ENCODE results near the gene ASPSCR1. TPM values are rescaled to one million over a fixed set of nuclear protein-coding genes. Genes with fewer than 3 reads are reported as not detected.

The ASPSCR1 gene
- total RNA-seq, 2 experiments from 2014 or later = 25.3 to 29.9 TPM

DNA sequence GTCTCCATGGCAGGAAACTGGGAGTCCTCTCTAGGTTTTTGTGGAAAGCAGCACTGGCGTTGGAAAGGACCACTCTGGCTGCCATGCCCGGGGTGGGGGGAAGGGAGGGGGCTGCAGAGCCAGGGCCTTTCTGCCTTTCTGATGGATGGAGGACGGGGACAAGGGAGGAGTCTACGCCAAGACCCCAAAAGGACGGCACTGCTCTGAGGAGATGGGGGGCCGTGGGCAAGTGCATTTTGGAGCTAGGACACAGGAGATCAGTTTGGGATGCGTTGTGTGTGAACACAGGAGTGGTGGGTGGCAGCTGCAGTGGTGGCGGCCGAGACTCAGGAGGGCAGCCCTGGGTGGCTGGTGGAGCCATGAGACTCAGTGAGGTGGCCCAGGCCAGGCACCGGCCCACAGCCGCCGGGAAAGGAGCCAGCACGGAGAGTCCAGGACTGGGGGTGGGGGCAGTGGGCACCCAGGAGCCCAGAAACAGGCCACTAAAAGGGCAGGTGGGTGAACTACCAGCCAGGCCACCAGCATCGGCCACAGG, 43.2 kb downstream of the ASPSCR1 start:
- no peak overlapping the region for H3K27ac Mint-ChIP-seq
- ChIA-PET POLR2A (interaction anchor here (0.6 to 5.1 kb wide), 6 partner anchors 9 to 318 kb away, joined by 3 to 41 read pairs (median 10); partner anchors contain the start of genes DCXR, MRPL12, NOTUM and RAC3), CTCF (interaction anchor here (0.7 to 4.3 kb wide), 14 partner anchors 9 to 385 kb away, joined by 3 to 73 read pairs (median 4); partner anchors contain the start of genes ASPSCR1, DCXR, MAFG and NOTUM)
- peaks cover 28% of the 10 kb centered on the region for H3K4me1 Mint-ChIP-seq
- H3K36me3 Mint-ChIP-seq (ENCODE audit: low read depth) = peaks cover 7% of the 10 kb centered on the region
- DNase-seq = no peak
- H3K27me3 Mint-ChIP-seq = no peaks in the 10 kb centered on the region
- H3K9me3 Mint-ChIP-seq = no peaks in the 10 kb centered on the region
- H3K4me3 Mint-ChIP-seq = no peak overlapping the region

DNA sequence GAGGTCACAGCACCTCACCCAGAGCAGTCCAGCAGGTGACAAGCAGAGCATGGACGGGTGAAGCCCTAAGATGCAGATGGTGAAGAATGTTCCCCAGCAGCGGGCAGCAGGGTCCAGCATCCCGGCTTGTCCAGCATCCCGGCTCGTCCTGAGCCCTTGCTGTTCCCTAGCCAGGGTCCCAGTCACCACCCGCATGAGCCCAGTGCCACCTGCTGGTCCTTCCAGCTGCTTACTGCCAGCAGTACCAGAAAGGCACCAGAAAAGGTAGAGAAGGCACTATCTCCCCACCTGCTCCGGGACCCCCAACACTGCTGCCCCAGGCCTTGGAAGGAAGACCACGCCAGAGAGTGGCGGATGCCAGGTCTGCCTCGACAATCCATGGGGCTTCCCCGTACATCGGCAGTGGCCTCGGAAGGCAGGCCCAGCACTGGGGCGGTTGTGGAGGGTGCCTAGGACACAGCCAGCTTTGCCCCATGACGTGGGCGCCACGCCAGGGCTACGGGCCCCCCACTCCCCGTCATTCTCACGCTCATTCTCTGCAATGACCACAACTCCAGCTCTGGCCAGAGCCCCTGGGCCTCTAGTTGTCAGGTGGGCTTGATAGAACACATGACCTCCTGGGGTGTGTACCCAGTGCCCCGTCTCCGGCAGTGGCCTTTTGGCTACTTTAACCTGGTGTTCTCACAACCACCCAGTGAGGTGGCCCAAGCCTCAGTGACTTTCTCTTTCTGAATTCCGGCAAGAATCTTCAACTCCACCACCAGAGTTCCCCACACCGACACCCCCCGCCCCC, 43.9 kb downstream of the ASPSCR1 start:
- Mint-ChIP-seq H3K4me1 (peaks cover 33% of the 10 kb centered on the region), H3K9me3 (no peaks in the 10 kb centered on the region), H3K4me3 (peak overlapping the region; percentile 81), H3K27me3 (no peaks in the 10 kb centered on the region), H3K36me3 (ENCODE audit: low read depth) (peaks cover 12% of the 10 kb centered on the region), H3K27ac (peak overlapping the region; percentile 60)
- DNase-seq = peak; percentile 69
- ChIA-PET CTCF (interaction anchor here (0.8 to 4.3 kb wide), 9 partner anchors 9 to 131 kb away, joined by 3 to 73 read pairs (median 4); partner anchors contain the start of genes DCXR and NOTUM), POLR2A (interaction anchor here (0.6 to 5.1 kb wide), 7 partner anchors 10 to 319 kb away, joined by 3 to 41 read pairs (median 15); partner anchors contain the start of genes DCXR, FASN, MRPL12 and NOTUM)

DNA sequence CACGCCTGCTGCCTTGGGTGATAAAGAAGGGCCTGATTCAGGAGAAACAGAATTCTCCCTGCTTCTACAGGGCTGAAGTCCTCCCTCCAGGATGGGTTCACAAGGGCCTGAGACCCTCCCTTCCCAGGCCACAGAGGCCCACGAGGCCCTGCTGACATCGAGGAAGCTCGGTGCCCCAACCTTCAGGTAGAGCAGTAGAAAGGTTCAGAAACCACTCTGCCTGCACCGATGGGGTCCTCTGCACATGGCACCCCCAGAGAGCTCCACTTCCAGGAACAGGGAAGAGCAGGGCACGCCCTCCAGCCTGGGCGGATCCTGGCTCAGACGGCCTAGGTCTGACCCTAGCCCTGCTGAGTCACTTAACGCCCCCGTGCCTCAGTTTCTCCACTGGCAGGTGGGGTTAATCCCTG, 44.5 kb downstream of the ASPSCR1 start:
- CTCF ChIA-PET = interaction anchor here (1.1 to 4.3 kb wide), 5 partner anchors 14 to 184 kb away, joined by 3 to 73 read pairs (median 5); partner anchors contain the start of genes DCXR and NOTUM
- H3K27ac Mint-ChIP-seq = peak overlapping the region; percentile 60
- H3K9me3 Mint-ChIP-seq = no peaks in the 10 kb centered on the region
- H3K4me1 Mint-ChIP-seq = peaks cover 33% of the 10 kb centered on the region
- no peaks in the 10 kb centered on the region for H3K27me3 Mint-ChIP-seq
- POLR2A ChIA-PET = interaction anchor here (1.6 to 5.1 kb wide), 7 partner anchors 9 to 319 kb away, joined by 4 to 41 read pairs (median 15); partner anchors contain the start of genes ARHGDIA, DCXR, FASN and MRPL12
- H3K4me3 Mint-ChIP-seq = peak overlapping the region; percentile 81
- H3K36me3 Mint-ChIP-seq (ENCODE audit: low read depth) = peaks cover 12% of the 10 kb centered on the region
- no peak for DNase-seq

DNA sequence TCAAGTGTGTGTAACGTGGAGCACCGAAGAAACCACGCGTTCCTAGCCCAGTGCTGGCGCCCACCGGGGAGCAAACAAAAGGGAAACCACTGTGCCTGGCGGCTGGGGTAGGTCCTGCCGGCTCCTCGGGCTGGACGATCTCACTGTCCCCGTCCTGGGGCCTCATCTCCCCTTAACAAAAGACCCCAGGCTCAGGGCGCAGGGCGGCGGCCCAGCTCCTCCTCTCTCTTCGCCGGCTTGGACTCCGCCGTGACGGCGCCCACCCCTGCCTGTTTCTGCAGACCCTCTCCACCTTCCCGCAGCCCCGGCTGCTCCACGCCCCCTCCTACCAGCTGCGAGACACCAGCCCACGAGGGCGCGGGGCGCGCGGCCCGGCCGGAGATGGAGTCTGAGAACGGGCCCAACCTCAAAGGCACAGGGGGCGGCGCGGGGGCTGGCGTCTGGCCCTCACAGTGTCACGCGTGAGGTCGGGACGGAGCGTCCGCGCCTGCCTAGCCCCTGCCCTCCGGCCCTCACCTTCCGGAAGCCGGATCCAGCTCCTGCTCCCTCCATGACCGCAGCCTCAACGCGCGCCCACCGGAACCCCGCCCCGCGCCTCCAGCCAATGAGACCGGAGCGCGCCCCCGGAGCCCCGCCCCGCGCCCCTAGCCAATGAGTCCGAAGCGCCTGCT, 45.0 kb downstream of the ASPSCR1 start, which contains the start of gene CENPX:
TSS of gene CENPX (minus strand) at position 569 of the 671 bp plus-strand sequence. CDS start at position 552, 17 bp downstream.
- no peaks in the 10 kb centered on the region for H3K27me3 Mint-ChIP-seq
- POLR2A ChIA-PET = interaction anchor here (0.6 to 5.1 kb wide), 14 partner anchors 9 to 319 kb away, joined by 3 to 41 read pairs (median 4); partner anchors contain the start of genes ARHGDIA, DCXR, FASN and MRPL12

DNA sequence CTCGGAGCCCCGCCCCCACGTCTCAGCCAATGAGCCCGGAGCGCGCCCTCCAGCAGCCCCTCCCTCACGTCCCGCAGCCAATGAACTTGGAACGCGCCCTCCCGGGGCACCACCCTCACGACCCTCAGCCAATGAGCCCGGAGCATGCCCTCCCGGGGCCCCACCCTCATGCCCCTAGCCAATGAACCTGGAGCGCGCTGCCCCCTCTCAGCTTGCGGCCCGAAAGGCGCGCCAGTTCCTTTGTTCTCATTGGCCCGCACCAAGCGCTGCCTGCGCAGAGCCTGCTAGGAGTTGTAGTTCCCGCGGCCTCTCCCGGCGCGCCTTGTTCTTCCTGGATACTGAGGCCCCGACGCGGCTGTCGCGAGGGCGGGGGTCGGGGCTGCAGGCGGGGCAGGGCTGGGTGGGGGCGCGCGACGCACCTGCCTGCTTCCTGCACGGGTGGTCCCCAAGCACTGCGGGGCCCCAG, 45.6 kb downstream of the ASPSCR1 start, which contains the start of gene LRRC45:
TSS of gene LRRC45 (plus strand) at position 325 of the 466 bp plus-strand sequence. CDS start 339 bp downstream, outside the sequence.
- Mint-ChIP-seq H3K36me3 (ENCODE audit: low read depth) (peaks cover 17% of the 10 kb centered on the region), H3K4me1 (peaks cover 42% of the 10 kb centered on the region), H3K27me3 (no peaks in the 10 kb centered on the region), H3K27ac (peak within 1 kb of the TSS; percentile 60), H3K4me3 (peak within 1 kb of the TSS; percentile 82), H3K9me3 (no peaks in the 10 kb centered on the region)
- CTCF ChIA-PET = interaction anchor here (0.8 to 4.3 kb wide), 7 partner anchors 15 to 183 kb away, joined by 3 to 73 read pairs (median 5); partner anchors contain the start of genes ASPSCR1, DCXR, FASN and NOTUM
- DNase-seq = peak; percentile 100
- POLR2A ChIA-PET = interaction anchor here (0.6 to 5.1 kb wide), 17 partner anchors 8 to 496 kb away, joined by 3 to 41 read pairs (median 4); partner anchors contain the start of genes ARHGDIA, DCXR, FASN and FOXK2

More for the DNA sequence above, 45.0 kb downstream of the ASPSCR1 start, which contains the start of gene CENPX:
- H3K4me1 Mint-ChIP-seq = peaks cover 39% of the 10 kb centered on the region
- peak within 1 kb of the TSS; percentile 60 for H3K27ac Mint-ChIP-seq
- DNase-seq = no peak
- H3K36me3 Mint-ChIP-seq (ENCODE audit: low read depth) = peaks cover 14% of the 10 kb centered on the region
- CTCF ChIA-PET = interaction anchor here (0.8 to 4.3 kb wide), 7 partner anchors 15 to 184 kb away, joined by 3 to 73 read pairs (median 5); partner anchors contain the start of genes ASPSCR1, DCXR, FASN and NOTUM
- H3K4me3 Mint-ChIP-seq = peak within 1 kb of the TSS; percentile 82
- H3K9me3 Mint-ChIP-seq = no peaks in the 10 kb centered on the region

DNA sequence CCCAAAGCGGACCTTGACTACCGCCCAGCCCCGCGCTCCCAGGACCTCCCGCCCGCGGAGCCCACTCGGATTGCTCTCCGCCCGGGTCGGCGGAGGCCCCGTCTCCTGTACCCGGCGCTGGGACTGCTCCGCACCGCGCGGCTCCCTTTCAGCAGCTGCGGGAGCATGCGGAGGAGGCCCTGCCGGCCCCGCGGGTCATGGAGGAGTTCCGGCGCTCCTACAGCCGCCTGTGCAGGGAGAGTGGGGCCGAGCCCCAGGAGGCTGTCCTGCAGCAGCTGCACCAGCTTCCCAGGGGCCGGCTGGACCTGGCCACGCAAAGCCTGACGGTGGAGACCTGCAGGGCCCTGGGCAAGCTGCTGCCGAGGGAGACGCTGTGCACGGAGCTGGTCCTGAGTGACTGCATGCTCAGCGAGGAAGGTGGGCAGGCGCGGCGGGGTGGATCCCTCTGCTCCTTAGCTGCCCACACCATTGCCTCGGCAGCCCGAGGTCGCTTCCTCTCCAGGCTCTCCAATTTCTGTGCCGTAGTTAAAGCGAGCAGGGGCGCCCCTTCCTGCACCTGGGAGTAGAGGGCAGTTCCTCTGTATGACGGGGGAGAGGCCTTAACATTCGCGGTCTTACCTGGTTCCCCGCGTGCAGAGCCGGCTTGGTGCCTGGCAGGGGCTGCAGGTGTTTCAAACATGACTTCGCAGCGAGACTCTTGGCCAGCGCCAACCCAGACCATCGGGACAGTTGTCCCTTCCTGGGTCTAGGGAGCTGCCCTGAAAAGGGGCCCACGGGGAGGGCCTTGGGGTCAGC, 46.2 kb downstream of the ASPSCR1 start:
- Mint-ChIP-seq H3K27me3 (no peaks in the 10 kb centered on the region), H3K4me3 (peak overlapping the region; percentile 82), H3K4me1 (peaks cover 39% of the 10 kb centered on the region), H3K9me3 (no peaks in the 10 kb centered on the region), H3K36me3 (ENCODE audit: low read depth) (peaks cover 14% of the 10 kb centered on the region), H3K27ac (peak overlapping the region; percentile 35)
- POLR2A ChIA-PET = interaction anchor here (0.7 to 5.1 kb wide), 14 partner anchors 13 to 496 kb away, joined by 3 to 41 read pairs (median 4); partner anchors contain the start of genes ARHGDIA, DCXR, FASN and FOXK2
- DNase-seq = no peak
- CTCF ChIA-PET = interaction anchor here (0.8 to 4.3 kb wide), 6 partner anchors 14 to 153 kb away, joined by 3 to 73 read pairs (median 6); partner anchors contain the start of genes ASPSCR1, DCXR, FASN and NOTUM

DNA sequence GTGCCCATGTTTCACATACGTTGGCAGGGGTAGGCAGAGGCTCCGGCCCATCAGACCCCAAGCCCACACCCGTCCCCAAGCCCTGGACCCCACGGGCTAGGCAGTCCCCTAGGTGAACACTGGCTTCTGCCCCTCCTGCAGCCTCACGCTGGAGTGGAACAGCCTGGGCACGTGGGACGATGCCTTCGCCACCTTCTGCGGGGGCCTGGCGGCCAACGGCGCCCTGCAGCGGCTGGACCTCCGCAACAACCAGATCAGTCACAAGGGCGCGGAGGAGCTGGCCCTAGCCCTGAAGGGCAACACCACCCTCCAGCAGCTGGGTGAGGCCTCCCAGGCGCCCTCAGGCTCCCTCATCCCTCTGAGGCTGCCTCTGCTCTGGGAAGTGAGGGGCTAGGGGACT, 47.4 kb downstream of the ASPSCR1 start:
- CTCF ChIA-PET = interaction anchor here (1.4 kb wide), 1 partner anchor 65 kb away, joined by 5 read pairs; no protein-coding TSS in a partner anchor
- peaks cover 45% of the 10 kb centered on the region for H3K4me1 Mint-ChIP-seq
- H3K27ac Mint-ChIP-seq = no peak overlapping the region
- no peaks in the 10 kb centered on the region for H3K9me3 Mint-ChIP-seq
- no peak overlapping the region for H3K4me3 Mint-ChIP-seq
- DNase-seq = no peak
- peaks cover 12% of the 10 kb centered on the region for H3K36me3 Mint-ChIP-seq (ENCODE audit: low read depth)
- POLR2A ChIA-PET = interaction anchor here (2.2 kb wide), 1 partner anchor 46 kb away, joined by 5 read pairs; no protein-coding TSS in a partner anchor
- H3K27me3 Mint-ChIP-seq = no peaks in the 10 kb centered on the region

DNA sequence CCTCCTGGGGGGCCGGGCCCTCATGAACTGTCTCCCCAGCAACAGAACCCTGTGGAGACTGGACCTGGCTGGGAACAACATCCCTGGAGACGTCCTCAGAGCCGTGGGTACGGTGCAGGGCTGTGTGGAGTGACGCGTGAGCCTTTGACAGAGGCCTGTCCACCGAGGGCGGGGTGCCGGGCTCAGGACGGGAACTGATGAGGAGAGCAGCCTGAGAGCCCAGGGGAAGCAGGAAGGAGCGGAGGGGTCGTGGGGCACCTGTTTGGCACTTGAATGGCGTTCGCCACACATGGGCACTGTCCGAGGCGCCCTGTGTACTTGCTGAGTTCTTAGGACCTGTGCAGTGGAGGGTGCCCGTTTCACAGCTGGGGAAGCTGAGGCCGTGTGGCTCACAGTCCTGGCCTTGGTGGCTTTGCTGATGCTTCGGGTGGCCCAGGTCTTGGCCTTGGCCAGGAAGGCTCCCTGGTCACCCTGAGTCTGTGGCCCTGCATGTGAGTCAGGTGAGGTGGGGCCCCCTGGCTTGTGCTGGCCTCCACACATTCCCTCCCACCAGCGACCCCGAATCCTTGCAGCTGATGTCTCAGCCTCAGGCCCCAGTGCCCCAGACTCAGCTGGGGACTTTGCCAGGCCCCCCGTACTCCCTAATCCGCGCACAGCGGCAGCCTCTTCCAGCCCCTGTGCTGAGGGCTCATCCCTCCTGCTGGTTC, 48.1 kb downstream of the ASPSCR1 start:
- POLR2A ChIA-PET = interaction anchor here (1.2 to 2.3 kb wide), 2 partner anchors 12 to 203 kb away, joined by 3 to 8 read pairs; partner anchors contain the start of genes DCXR and SLC16A3

DNA sequence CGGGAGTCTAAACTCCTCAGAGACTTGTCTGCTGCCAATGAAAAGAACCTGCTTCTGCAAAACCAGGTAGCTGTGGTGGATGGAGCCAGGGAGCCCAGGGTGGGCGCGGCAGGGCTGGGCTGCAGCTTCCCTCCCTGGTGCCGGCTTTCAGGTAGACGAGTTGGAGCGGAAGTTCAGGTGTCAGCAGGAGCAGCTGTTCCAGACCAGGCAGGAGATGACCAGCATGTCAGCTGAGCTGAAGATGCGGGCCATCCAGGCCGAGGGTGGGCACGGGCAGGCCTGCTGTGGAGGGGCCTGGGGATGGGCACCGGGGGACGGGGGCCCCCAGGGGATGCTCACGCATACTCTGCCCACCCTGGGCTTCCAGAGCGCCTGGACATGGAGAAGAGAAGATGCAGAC, 50.8 kb downstream of the ASPSCR1 start:
- Mint-ChIP-seq H3K4me3 (no peak overlapping the region), H3K4me1 (peaks cover 36% of the 10 kb centered on the region), H3K36me3 (ENCODE audit: low read depth) (peaks cover 12% of the 10 kb centered on the region), H3K27ac (no peak overlapping the region), H3K9me3 (no peaks in the 10 kb centered on the region), H3K27me3 (no peaks in the 10 kb centered on the region)
- CTCF ChIA-PET = interaction anchor here (1.4 kb wide), 1 partner anchor 9 kb away, joined by 7 read pairs; the partner anchor contains the start of gene DCXR
- no peak for DNase-seq
- POLR2A ChIA-PET = no interaction called here

More for the DNA sequence above, 48.1 kb downstream of the ASPSCR1 start:
- H3K36me3 Mint-ChIP-seq (ENCODE audit: low read depth) = peaks cover 12% of the 10 kb centered on the region
- no peak for DNase-seq
- H3K4me1 Mint-ChIP-seq = peaks cover 44% of the 10 kb centered on the region
- no peak overlapping the region for H3K27ac Mint-ChIP-seq
- H3K9me3 Mint-ChIP-seq = no peaks in the 10 kb centered on the region
- peak overlapping the region; percentile 3 for H3K4me3 Mint-ChIP-seq
- no peaks in the 10 kb centered on the region for H3K27me3 Mint-ChIP-seq
- CTCF ChIA-PET = interaction anchor here (1.5 kb wide), 1 partner anchor 12 kb away, joined by 7 read pairs; the partner anchor contains the start of gene DCXR

DNA sequence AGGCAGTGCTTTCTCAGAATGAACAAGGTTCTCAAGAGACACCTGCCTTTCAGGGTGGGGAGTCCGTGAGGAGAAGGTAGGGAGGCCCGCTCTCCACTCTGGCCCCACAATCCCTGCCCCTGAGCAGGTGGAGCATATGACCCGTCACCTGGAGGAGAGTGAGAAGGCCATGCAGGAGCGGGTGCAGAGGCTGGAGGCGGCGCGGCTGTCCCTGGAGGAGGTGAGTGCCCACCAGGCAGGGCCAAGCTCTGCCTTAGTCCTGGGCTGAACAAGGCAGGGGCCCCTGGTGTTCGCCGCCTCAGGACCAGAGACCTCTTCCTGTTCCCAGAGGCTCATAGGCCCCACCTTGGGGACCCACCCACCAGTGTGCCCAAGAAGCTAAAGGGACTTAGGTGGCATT, 51.5 kb downstream of the ASPSCR1 start:
- H3K36me3 Mint-ChIP-seq (ENCODE audit: low read depth) = peaks cover 12% of the 10 kb centered on the region
- no peak overlapping the region for H3K4me3 Mint-ChIP-seq
- ChIA-PET CTCF (interaction anchor here (1.3 to 2.3 kb wide), 4 partner anchors 9 to 126 kb away, joined by 4 to 16 read pairs (median 10); partner anchors contain the start of gene DCXR), POLR2A (interaction anchor here (1.1 kb wide), 1 partner anchor 11 kb away, joined by 3 read pairs; no protein-coding TSS in a partner anchor)
- no peak overlapping the region for H3K27ac Mint-ChIP-seq
- no peaks in the 10 kb centered on the region for H3K9me3 Mint-ChIP-seq
- H3K4me1 Mint-ChIP-seq = peaks cover 33% of the 10 kb centered on the region
- H3K27me3 Mint-ChIP-seq = no peaks in the 10 kb centered on the region
- DNase-seq = no peak
